ENCODE data around the gene RETREG3. TPM values are rescaled to one million over a fixed set of nuclear protein-coding genes. Genes with fewer than 3 reads are reported as not detected.
A peak's percentile ranks its signal among the peaks of the same experiment; 100 is the strongest.

RETREG3 gene
- total and polyA plus RNA-seq, 9 of the 15 experiments (the other 6 are each of a cell fraction or from before 2014, with no cell fraction given) = 4.1 to 39.0 (median 16.9) TPM

DNA sequence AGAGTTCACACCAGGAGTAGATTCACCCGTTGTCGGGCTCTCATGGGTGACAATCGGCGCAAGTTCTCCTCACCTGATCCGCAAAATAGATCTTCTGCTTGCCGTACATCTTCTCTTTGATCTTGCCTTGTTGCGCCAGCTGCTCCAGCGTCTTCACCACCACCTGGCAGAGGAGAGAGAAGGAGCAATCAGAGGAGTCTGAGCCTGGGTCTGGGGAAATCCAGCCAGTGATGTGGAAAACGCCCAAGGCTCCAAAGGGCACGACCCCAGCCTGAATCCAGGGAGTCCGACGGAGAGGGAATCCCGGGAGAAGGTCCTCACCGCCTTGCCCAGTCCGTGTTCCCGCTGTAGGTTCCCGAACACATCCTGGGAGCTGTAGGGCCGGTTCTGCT, 32.0 kb downstream of the RETREG3 start (continued):
- TF ChIP-seq ARID2 (IDR thresholded peaks at IDR 0.05) (no peak), TBL1XR1 (IDR thresholded peaks at IDR 0.05; ENCODE audit: low read length in 2 of 2) (0 out of 4 replicates have a peak, but pooled peaks of 1 of the 2 experiments have one; percentile 2), HDAC6 (IDR thresholded peaks at IDR 0.05; ENCODE audit: low read depth, low read length) (no peak), BCOR (IDR thresholded peaks at IDR 0.05) (no peak), ZNF384 (IDR thresholded peaks at IDR 0.05; ENCODE audit: low read depth, low read length) (no peak), MAFG (tag; conservative IDR thresholded peaks at IDR 0.05) (no peak)
- TF ChIP-seq, protein P1, sequence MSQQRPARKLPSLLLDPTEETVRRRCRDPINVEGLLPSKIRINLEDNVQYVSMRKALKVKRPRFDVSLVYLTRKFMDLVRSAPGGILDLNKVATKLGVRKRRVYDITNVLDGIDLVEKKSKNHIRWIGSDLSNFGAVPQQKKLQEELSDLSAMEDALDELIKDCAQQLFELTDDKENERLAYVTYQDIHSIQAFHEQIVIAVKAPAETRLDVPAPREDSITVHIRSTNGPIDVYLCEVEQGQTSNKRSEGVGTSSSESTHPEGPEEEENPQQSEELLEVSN (IDR thresholded peaks at IDR 0.05; ENCODE audit: borderline replicate concordance in 1 of 2, extremely low read depth in 1 of 2, insufficient read depth in 1 of 2, insufficient read length in 1 of 2, low read depth in 1 of 2, low read length in 1 of 2, poor library complexity in 1 of 2, severe bottlenecking in 1 of 2) = no peak
- TF ChIP-seq, protein P2, sequence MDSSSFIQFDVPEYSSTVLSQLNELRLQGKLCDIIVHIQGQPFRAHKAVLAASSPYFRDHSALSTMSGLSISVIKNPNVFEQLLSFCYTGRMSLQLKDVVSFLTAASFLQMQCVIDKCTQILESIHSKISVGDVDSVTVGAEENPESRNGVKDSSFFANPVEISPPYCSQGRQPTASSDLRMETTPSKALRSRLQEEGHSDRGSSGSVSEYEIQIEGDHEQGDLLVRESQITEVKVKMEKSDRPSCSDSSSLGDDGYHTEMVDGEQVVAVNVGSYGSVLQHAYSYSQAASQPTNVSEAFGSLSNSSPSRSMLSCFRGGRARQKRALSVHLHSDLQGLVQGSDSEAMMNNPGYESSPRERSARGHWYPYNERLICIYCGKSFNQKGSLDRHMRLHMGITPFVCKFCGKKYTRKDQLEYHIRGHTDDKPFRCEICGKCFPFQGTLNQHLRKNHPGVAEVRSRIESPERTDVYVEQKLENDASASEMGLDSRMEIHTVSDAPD (CRISPR knock-in tag; IDR thresholded peaks at IDR 0.05) = no peak
- TF ChIP-seq, protein P3, sequence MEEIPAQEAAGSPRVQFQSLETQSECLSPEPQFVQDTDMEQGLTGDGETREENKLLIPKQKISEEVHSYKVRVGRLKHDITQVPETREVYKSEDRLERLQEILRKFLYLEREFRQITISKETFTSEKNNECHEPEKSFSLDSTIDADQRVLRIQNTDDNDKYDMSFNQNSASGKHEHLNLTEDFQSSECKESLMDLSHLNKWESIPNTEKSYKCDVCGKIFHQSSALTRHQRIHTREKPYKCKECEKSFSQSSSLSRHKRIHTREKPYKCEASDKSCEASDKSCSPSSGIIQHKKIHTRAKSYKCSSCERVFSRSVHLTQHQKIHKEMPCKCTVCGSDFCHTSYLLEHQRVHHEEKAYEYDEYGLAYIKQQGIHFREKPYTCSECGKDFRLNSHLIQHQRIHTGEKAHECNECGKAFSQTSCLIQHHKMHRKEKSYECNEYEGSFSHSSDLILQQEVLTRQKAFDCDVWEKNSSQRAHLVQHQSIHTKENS (CRISPR knock-in tag; IDR thresholded peaks at IDR 0.05) = no peak
